HCT116 (cell line): ENCODE results near the gene NENF. TPM values are rescaled to one million over a fixed set of nuclear protein-coding genes. Genes with fewer than 3 reads are reported as not detected.

Experiments used
- ATAC-seq: fragments of 200-7000 bp; cut with Tn5 transposase; 2 replicates; pipeline ENCODE4 v1.9.1; 2020; ENCODE audit warnings: mild to moderate bottlenecking, moderate library complexity
- BruUV-seq: library from RNA; stranded (reverse); fragments of 400-500 nt; replicated peaks from 2 replicates; lab custom pipeline; 2021; lab: Mats Ljungman, UMichigan
- CTCF ChIA-PET: fragments of 300-600 bp; sonication (Branson Sonifier 250); formaldehyde crosslinking; loops from one replicate; lab custom pipeline; 2021; ENCODE audit warnings: antibody characterized with exemption; lab: Charles Lee
- POLR2A ChIA-PET: fragments of 300-600, 350-600 bp; sonication (Branson Sonifier 250); formaldehyde crosslinking; loops from one replicate; lab custom pipeline; 2021; ENCODE audit warnings: antibody characterized with exemption; lab: Charles Lee
- RAD21 ChIA-PET, 2 experiments: fragments of 300-600 bp; sonication (Branson Sonifier 250); formaldehyde crosslinking; loops; one replicate each; lab custom pipeline; 2023; ENCODE audit warnings: low total read pairs in 2 of 2; ENCODE audit not compliant: uncharacterized antibody in 2 of 2, unreplicated experiment in 2 of 2, low non-redundant PET in 1 of 2; lab: Charles Lee
- DNase-seq: peaks from one replicate; pipeline ENCODE4 v3.0.0-alpha.2; 2010; ENCODE audit warnings: low read depth, low spot score
- H2AFZ ChIP-seq: fragments of 200-600 bp; shearing (Covaris generic), sonication (generic); 2 replicates; pipeline ENCODE4 v1.6.1; 2017; ENCODE audit warnings: low read depth, mixed run types, mixed read lengths, antibody characterized with exemption, low read length; ENCODE audit not compliant: poor library complexity, severe bottlenecking
- H3K27ac ChIP-seq: 2 replicates; pipeline ENCODE4 v1.5.1; 2012; ENCODE audit warnings: low read depth, low read length
- H3K27me3 ChIP-seq: fragments of 200-600 bp; sonication (generic); 2 replicates; pipeline ENCODE4 v1.6.1; 2016; ENCODE audit warnings: mixed run types, low read length, mixed read lengths; ENCODE audit not compliant: insufficient read depth
- H3K36me3 ChIP-seq, 2 experiments: fragments of 200-500 bp in 1 of 2; fragments of 200-600 bp in 1 of 2; sonication (Bioruptor generic) in 1 of 2; sonication (generic) in 1 of 2; 2 replicates each; pipeline versions ENCODE4 v1.5.1 to v1.6.1; 2014 to 2016; ENCODE audit warnings: low read length in 2 of 2, inconsistent platforms in 1 of 2, mixed read lengths in 1 of 2, mixed run types in 1 of 2; ENCODE audit not compliant: insufficient read depth in 2 of 2, control insufficient read depth in 1 of 2
- H3K4me1 ChIP-seq, 2 experiments: fragments of 200-600 bp in 1 of 2; sonication (generic) in 1 of 2; 2 replicates each; pipeline versions ENCODE4 v1.5.1 to v1.6.1; 2012 to 2017; ENCODE audit warnings: low read length in 2 of 2, inconsistent platforms in 1 of 2, mild to moderate bottlenecking in 1 of 2, mixed read lengths in 1 of 2, mixed run types in 1 of 2, moderate library complexity in 1 of 2; ENCODE audit not compliant: insufficient read depth in 2 of 2, control insufficient read depth in 1 of 2
- H3K4me2 ChIP-seq: fragments of 200-600 bp; sonication (generic); 2 replicates; pipeline ENCODE4 v1.6.1; 2017; ENCODE audit warnings: mixed run types, low read length, mixed read lengths
- H3K4me3 ChIP-seq, 2 experiments: fragments of 200-600 bp in 1 of 2; sonication (generic) in 1 of 2; replicated peaks in 1 of 2; 2 replicates each; pipeline ENCODE4 v1.5.1; 2011 to 2016; ENCODE audit warnings: low read length in 2 of 2, control low read depth in 1 of 2, low read depth in 1 of 2, mild to moderate bottlenecking in 1 of 2, mixed read lengths in 1 of 2, mixed run types in 1 of 2
- H3K79me2 ChIP-seq: fragments of 200-600 bp; sonication (generic); 2 replicates; pipeline ENCODE4 v1.6.1; 2017; ENCODE audit warnings: mild to moderate bottlenecking, mixed run types, low read length, moderate library complexity, mixed read lengths; ENCODE audit not compliant: insufficient read depth
- H3K9ac ChIP-seq: fragments of 200-600 bp; sonication (generic); 2 replicates; pipeline ENCODE4 v1.6.1; 2016; ENCODE audit warnings: low read length, mixed read lengths
- H3K9me2 ChIP-seq: fragments of 200-600 bp; sonication (generic), shearing (Covaris generic); 2 replicates; pipeline ENCODE4 v1.6.1; 2017; ENCODE audit warnings: mixed run types, mild to moderate bottlenecking, moderate library complexity; ENCODE audit not compliant: insufficient read depth
- H3K9me3 ChIP-seq, 2 experiments: fragments of 200-500 bp in 1 of 2; fragments of 200-600 bp in 1 of 2; sonication (Bioruptor generic) in 1 of 2; sonication (generic) in 1 of 2; 2 replicates each; pipeline ENCODE4 v1.6.1; 2014 to 2017; ENCODE audit warnings: low read length in 2 of 2, mixed read lengths in 2 of 2, inconsistent platforms in 1 of 2, low read depth in 1 of 2, mild to moderate bottlenecking in 1 of 2, mixed run types in 1 of 2, moderate library complexity in 1 of 2; ENCODE audit not compliant: control insufficient read depth in 1 of 2, insufficient read depth in 1 of 2
- H4K20me1 ChIP-seq: fragments of 200-600 bp; sonication (generic), shearing (Covaris generic); 2 replicates; pipeline ENCODE4 v1.6.1; 2017; ENCODE audit warnings: mixed run types, mild to moderate bottlenecking, moderate library complexity; ENCODE audit not compliant: insufficient read depth
- CBX3 ChIP-seq: IDR thresholded peaks from 2 replicates; pipeline ENCODE4 v1.6.1; 2012; ENCODE audit warnings: low read depth
- CEBPB ChIP-seq: IDR thresholded peaks from 2 replicates; pipeline ENCODE4 v1.6.1; 2012; ENCODE audit warnings: low read depth
- EGR1 ChIP-seq: IDR thresholded peaks from 2 replicates; pipeline ENCODE4 v1.6.1; 2012; ENCODE audit warnings: low read depth
- ELF1 ChIP-seq: IDR thresholded peaks from 2 replicates; pipeline ENCODE4 v1.6.1; 2012; ENCODE audit warnings: low read depth, borderline replicate concordance
- EZH2 ChIP-seq: fragments of 200-600 bp; sonication (generic); IDR thresholded peaks from 2 replicates; pipeline ENCODE4 v1.6.1; 2017; ENCODE audit warnings: antibody characterized with exemption, mixed run types
- EZH2phosphoT487 ChIP-seq: fragments of 200-600 bp; IDR thresholded peaks from 2 replicates; pipeline ENCODE4 v1.6.1; 2018; ENCODE audit warnings: antibody characterized with exemption, borderline replicate concordance
- JUND ChIP-seq: IDR thresholded peaks from 2 replicates; pipeline ENCODE4 v1.6.1; 2012
- POLR2A ChIP-seq: IDR thresholded peaks from 2 replicates; pipeline ENCODE4 v1.7.0; 2011; ENCODE audit warnings: borderline replicate concordance; ENCODE audit not compliant: insufficient read depth, insufficient read length; ENCODE audit errors: extremely low read depth
- POLR2AphosphoS5 ChIP-seq: IDR thresholded peaks from 2 replicates; pipeline ENCODE4 v1.6.1; 2011; ENCODE audit warnings: mild to moderate bottlenecking, low read depth, low read length, moderate library complexity
- RAD21 ChIP-seq: IDR thresholded peaks from 2 replicates; pipeline ENCODE4 v1.6.1; 2012; ENCODE audit warnings: low read depth, mild to moderate bottlenecking
- SIN3A ChIP-seq: IDR thresholded peaks from 2 replicates; pipeline ENCODE4 v1.6.1; 2012; ENCODE audit warnings: low read depth
- SP1 ChIP-seq: IDR thresholded peaks from 2 replicates; pipeline ENCODE4 v1.6.1; 2012; ENCODE audit warnings: low read depth
- TCF7L2 ChIP-seq: IDR thresholded peaks from 2 replicates; pipeline ENCODE4 v1.7.0; 2011; ENCODE audit warnings: borderline replicate concordance, inconsistent platforms; ENCODE audit not compliant: insufficient read depth, insufficient read length; ENCODE audit errors: extremely low read depth
- YY1 ChIP-seq: IDR thresholded peaks from 2 replicates; pipeline ENCODE4 v1.6.1; 2011; ENCODE audit warnings: low read length, low read depth, moderate library complexity, mild to moderate bottlenecking; ENCODE audit not compliant: insufficient replicate concordance; ENCODE audit errors: extremely low read depth
- ZFX ChIP-seq: fragments of 450-650 bp; IDR thresholded peaks from 2 replicates; pipeline ENCODE4 v1.6.1; 2017
- ZNF274 ChIP-seq: fragments of 200-500 bp; sonication (Bioruptor generic); IDR thresholded peaks from 2 replicates; pipeline ENCODE4 v1.6.1; 2014; ENCODE audit warnings: mild to moderate bottlenecking, low read depth, low read length, inconsistent platforms
- intact Hi-C: fragments of 100-400 bp; cut with micrococcal nuclease; formaldehyde crosslinking; loops from 2 replicates; pipeline ENCODE4 v1.10.0; 2022
- total RNA-seq: library from RNA; stranded (reverse); gene quantifications from one replicate; pipeline ENCODE4 v1.2.1, GENCODE V29; 2021; ENCODE audit not compliant: unreplicated experiment
- TF ChIP-seq, protein P1 (sequence below): IDR thresholded peaks from 2 replicates; pipeline ENCODE4 v1.6.1; 2012
- TF ChIP-seq, protein P2 (sequence below): IDR thresholded peaks from 2 replicates; pipeline ENCODE4 v1.6.1; 2012; ENCODE audit warnings: low read depth
- TF ChIP-seq, protein P3 (sequence below): IDR thresholded peaks from 2 replicates; pipeline ENCODE4 v1.6.1; 2011; ENCODE audit warnings: mild to moderate bottlenecking, low read length, moderate library complexity; ENCODE audit not compliant: insufficient replicate concordance; ENCODE audit errors: extremely low read depth

Gene NENF
- total RNA-seq, 1 experiment from 2014 or later, result 78.4 TPM

DNA sequence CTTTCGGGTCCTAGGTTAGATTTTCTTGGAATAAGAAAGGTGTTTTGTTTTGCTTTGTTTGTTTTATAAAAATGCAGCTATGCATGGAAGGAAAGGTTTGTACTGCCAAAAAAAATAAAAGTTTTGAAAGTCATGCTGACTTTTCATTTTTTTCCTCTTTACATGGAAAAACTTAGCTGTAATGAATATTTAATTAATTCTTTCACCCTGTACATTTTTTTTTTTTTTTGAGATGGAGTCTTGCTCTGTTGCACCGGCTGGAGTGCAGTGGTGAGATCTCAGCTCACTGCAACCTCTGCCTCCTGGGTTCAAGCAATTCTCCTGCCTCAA, 48.7 kb downstream of the NENF start:
- TF ChIP-seq ZFX, result no peak
- TF ChIP-seq CBX3, result no peak
- TF ChIP-seq, protein P1, sequence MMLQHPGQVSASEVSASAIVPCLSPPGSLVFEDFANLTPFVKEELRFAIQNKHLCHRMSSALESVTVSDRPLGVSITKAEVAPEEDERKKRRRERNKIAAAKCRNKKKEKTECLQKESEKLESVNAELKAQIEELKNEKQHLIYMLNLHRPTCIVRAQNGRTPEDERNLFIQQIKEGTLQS, result no peak
- no peak for TF ChIP-seq CEBPB
- TF ChIP-seq, protein P2, sequence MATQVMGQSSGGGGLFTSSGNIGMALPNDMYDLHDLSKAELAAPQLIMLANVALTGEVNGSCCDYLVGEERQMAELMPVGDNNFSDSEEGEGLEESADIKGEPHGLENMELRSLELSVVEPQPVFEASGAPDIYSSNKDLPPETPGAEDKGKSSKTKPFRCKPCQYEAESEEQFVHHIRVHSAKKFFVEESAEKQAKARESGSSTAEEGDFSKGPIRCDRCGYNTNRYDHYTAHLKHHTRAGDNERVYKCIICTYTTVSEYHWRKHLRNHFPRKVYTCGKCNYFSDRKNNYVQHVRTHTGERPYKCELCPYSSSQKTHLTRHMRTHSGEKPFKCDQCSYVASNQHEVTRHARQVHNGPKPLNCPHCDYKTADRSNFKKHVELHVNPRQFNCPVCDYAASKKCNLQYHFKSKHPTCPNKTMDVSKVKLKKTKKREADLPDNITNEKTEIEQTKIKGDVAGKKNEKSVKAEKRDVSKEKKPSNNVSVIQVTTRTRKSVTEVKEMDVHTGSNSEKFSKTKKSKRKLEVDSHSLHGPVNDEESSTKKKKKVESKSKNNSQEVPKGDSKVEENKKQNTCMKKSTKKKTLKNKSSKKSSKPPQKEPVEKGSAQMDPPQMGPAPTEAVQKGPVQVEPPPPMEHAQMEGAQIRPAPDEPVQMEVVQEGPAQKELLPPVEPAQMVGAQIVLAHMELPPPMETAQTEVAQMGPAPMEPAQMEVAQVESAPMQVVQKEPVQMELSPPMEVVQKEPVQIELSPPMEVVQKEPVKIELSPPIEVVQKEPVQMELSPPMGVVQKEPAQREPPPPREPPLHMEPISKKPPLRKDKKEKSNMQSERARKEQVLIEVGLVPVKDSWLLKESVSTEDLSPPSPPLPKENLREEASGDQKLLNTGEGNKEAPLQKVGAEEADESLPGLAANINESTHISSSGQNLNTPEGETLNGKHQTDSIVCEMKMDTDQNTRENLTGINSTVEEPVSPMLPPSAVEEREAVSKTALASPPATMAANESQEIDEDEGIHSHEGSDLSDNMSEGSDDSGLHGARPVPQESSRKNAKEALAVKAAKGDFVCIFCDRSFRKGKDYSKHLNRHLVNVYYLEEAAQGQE, result no peak
- no peak for TF ChIP-seq EZH2
- TF ChIP-seq SP1, result no peak
- TF ChIP-seq SIN3A, result no peak
- no peak for TF ChIP-seq POLR2AphosphoS5
- no peak for TF ChIP-seq EGR1
- TF ChIP-seq JUND, result no peak
- no peak for TF ChIP-seq ZNF274
- TF ChIP-seq, protein P3, sequence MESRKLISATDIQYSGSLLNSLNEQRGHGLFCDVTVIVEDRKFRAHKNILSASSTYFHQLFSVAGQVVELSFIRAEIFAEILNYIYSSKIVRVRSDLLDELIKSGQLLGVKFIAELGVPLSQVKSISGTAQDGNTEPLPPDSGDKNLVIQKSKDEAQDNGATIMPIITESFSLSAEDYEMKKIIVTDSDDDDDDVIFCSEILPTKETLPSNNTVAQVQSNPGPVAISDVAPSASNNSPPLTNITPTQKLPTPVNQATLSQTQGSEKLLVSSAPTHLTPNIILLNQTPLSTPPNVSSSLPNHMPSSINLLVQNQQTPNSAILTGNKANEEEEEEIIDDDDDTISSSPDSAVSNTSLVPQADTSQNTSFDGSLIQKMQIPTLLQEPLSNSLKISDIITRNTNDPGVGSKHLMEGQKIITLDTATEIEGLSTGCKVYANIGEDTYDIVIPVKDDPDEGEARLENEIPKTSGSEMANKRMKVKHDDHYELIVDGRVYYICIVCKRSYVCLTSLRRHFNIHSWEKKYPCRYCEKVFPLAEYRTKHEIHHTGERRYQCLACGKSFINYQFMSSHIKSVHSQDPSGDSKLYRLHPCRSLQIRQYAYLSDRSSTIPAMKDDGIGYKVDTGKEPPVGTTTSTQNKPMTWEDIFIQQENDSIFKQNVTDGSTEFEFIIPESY, result no peak
- no peak for TF ChIP-seq EZH2phosphoT487
- no peak for TF ChIP-seq POLR2A
- TF ChIP-seq YY1, result no peak
- no peak for TF ChIP-seq TCF7L2
- no peak for TF ChIP-seq RAD21
- no peak for TF ChIP-seq ELF1
- TF ChIP-seq, all 23 proteins: peak for 0
- H3K9me3 ChIP-seq, result no peaks in the 10 kb centered on the region
- no peak overlapping the region for H3K4me3 ChIP-seq
- CTCF ChIA-PET, result interaction anchor here (0.7 kb wide), 1 partner anchor 24 kb away, joined by 3 read pairs; no protein-coding TSS in a partner anchor
- no peak overlapping the region for H2AFZ ChIP-seq
- no peaks in the 10 kb centered on the region for H3K79me2 ChIP-seq
- H3K9ac ChIP-seq, result no peak overlapping the region
- POLR2A ChIA-PET, result no interaction called here
- intact Hi-C loops, result no loop called here
- H3K4me1 ChIP-seq, result peaks cover 5 to 52% of the 10 kb centered on the region in 2 experiments; a peak in 3 of 4 replicates
- no peak overlapping the region for H3K4me2 ChIP-seq
- H3K27ac ChIP-seq, result no peak overlapping the region
- ATAC-seq (no peak), DNase-seq (no peak)
- no TSS peak for BruUV-seq
- H3K9me2 ChIP-seq, result no peaks in the 10 kb centered on the region
- no peaks in the 10 kb centered on the region for H3K27me3 ChIP-seq
- RAD21 ChIA-PET, result no interaction called here
- H3K36me3 ChIP-seq, result no peaks in the 10 kb centered on the region
- H4K20me1 ChIP-seq, result no peaks in the 10 kb centered on the region
